ENCODE data around the gene AKAP8L.

DNA sequence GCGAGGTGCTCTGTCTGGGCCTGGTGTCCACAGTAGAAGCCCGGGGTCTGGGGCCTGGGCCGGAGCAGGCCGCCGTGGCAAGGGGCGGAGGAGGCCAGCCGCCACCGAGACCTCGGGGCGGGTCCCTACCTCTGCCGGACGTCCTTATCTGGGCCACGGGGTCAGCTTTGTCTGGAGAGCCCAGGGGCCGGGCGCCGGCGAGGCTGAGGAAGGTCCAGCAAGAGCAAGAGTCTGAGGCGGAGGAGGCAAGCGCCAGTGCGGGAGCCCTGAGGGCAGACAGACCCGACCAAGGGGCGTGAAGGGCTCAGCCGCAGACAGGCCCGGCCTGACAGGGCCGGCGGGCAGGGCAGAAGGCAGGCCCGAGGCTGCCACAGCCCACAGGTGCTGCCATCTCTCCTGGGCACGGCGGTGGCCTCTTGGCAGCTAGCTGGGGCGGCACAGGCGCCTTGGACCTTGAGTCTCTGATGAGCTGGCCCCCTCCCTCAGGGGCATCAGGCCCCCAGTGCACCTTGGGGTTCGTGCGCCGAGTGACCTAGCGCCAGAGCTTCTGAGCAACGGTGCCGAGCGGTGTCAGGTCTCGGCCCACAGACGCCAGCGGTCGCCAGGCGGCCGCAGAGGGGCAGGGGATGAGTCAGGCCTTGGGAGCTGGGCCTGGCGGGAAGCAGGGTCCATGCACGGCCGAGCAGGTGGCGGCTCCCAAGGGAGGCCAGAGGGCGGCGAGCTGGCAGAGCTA lies 20.1 kb downstream of the AKAP8L start:
- TF ChIP-seq, protein P1, sequence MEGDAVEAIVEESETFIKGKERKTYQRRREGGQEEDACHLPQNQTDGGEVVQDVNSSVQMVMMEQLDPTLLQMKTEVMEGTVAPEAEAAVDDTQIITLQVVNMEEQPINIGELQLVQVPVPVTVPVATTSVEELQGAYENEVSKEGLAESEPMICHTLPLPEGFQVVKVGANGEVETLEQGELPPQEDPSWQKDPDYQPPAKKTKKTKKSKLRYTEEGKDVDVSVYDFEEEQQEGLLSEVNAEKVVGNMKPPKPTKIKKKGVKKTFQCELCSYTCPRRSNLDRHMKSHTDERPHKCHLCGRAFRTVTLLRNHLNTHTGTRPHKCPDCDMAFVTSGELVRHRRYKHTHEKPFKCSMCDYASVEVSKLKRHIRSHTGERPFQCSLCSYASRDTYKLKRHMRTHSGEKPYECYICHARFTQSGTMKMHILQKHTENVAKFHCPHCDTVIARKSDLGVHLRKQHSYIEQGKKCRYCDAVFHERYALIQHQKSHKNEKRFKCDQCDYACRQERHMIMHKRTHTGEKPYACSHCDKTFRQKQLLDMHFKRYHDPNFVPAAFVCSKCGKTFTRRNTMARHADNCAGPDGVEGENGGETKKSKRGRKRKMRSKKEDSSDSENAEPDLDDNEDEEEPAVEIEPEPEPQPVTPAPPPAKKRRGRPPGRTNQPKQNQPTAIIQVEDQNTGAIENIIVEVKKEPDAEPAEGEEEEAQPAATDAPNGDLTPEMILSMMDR (IDR thresholded peaks at IDR 0.05; ENCODE audit: borderline replicate concordance, extremely low read depth, low read length, poor library complexity, severe bottlenecking), result no peak
- TF ChIP-seq EZH2 (IDR thresholded peaks at IDR 0.05; ENCODE audit: borderline replicate concordance, low read depth, low read length, severe bottlenecking), result no peak
